GM23338 (cell line): ENCODE results near the gene LRSAM1. TPM values are rescaled to one million over a fixed set of nuclear protein-coding genes. Genes with fewer than 3 reads are reported as not detected.

ENCODE experiments used
- ATAC-seq: fragments of 200-7000 bp; cut with Tn5 transposase; 3 replicates; pipeline ENCODE4 v1.9.1; 2020
- DNase-seq: peaks from one replicate; pipeline ENCODE4 v3.0.0-alpha.2; 2015; ENCODE audit warnings: low spot score
- H2AFZ ChIP-seq: fragments of 200-600 bp; sonication (generic); 2 replicates; pipeline ENCODE4 v1.8.0; 2016; ENCODE audit warnings: antibody characterized with exemption, mild to moderate bottlenecking, moderate library complexity
- H3F3A ChIP-seq: fragments of 200-600 bp; sonication (generic); replicated peaks from 2 replicates; pipeline ENCODE4 v1.8.0; 2017; ENCODE audit warnings: antibody characterized with exemption, mixed run types, low read depth
- H3K27ac ChIP-seq: fragments of 200-600 bp; sonication (generic); 2 replicates; pipeline ENCODE4 v1.6.1; 2016; ENCODE audit warnings: low read depth
- H3K27me3 ChIP-seq: fragments of 200-600 bp; sonication (generic); 2 replicates; pipeline ENCODE4 v1.8.0; 2016; ENCODE audit warnings: mild to moderate bottlenecking, mixed run types, moderate library complexity; ENCODE audit not compliant: insufficient read depth
- H3K36me3 ChIP-seq: fragments of 200-600 bp; sonication (generic); 2 replicates; pipeline ENCODE4 v1.8.0; 2016; ENCODE audit warnings: mild to moderate bottlenecking; ENCODE audit not compliant: insufficient read depth
- H3K4me1 ChIP-seq: fragments of 200-600 bp; sonication (generic); 2 replicates; pipeline ENCODE4 v1.8.0; 2016; ENCODE audit warnings: mild to moderate bottlenecking, moderate library complexity; ENCODE audit not compliant: insufficient read depth
- H3K4me2 ChIP-seq: fragments of 200-600 bp; sonication (generic); 2 replicates; pipeline ENCODE4 v1.7.1; 2017; ENCODE audit warnings: mixed run types
- H3K4me3 ChIP-seq: fragments of 200-600 bp; sonication (generic); 2 replicates; pipeline ENCODE4 v1.6.1; 2016; ENCODE audit warnings: mixed run types
- H3K79me2 ChIP-seq: fragments of 200-600 bp; sonication (generic); replicated peaks from 2 replicates; pipeline ENCODE4 v1.8.0; 2017; ENCODE audit warnings: mild to moderate bottlenecking; ENCODE audit not compliant: insufficient read depth
- H3K9me2 ChIP-seq: fragments of 200-600 bp; sonication (generic); 2 replicates; pipeline ENCODE4 v1.8.0; 2017; ENCODE audit not compliant: insufficient read depth
- H4K20me1 ChIP-seq: fragments of 200-600 bp; sonication (generic); replicated peaks from 2 replicates; pipeline ENCODE4 v1.8.0; 2017; ENCODE audit warnings: mild to moderate bottlenecking; ENCODE audit not compliant: insufficient read depth
- H3K27ac Mint-ChIP-seq: 2 replicates; pipeline ENCODE4 v1.8.0; 2020; ENCODE audit warnings: inconsistent platforms, mild to moderate bottlenecking, moderate library complexity, mixed read lengths
- H3K27me3 Mint-ChIP-seq: 3 replicates; pipeline ENCODE4 v1.8.0; 2022; ENCODE audit warnings: low read depth, mild to moderate bottlenecking, moderate library complexity, mixed read lengths, inconsistent platforms; ENCODE audit not compliant: insufficient read depth, poor library complexity
- H3K36me3 Mint-ChIP-seq: 3 replicates; pipeline ENCODE4 v1.8.0; 2021; ENCODE audit warnings: low read depth, mild to moderate bottlenecking, inconsistent platforms, moderate library complexity, mixed read lengths
- H3K4me1 Mint-ChIP-seq: 3 replicates; pipeline ENCODE4 v1.8.0; 2020; ENCODE audit warnings: mild to moderate bottlenecking, inconsistent platforms, mixed read lengths
- H3K4me3 Mint-ChIP-seq: 3 replicates; pipeline ENCODE4 v1.8.0; 2021; ENCODE audit warnings: moderate library complexity, mild to moderate bottlenecking, inconsistent platforms, mixed read lengths
- H3K9me3 Mint-ChIP-seq: 3 replicates; pipeline ENCODE4 v1.8.0; 2020; ENCODE audit warnings: moderate library complexity, mild to moderate bottlenecking, inconsistent platforms, mixed read lengths
- CREB1 ChIP-seq: fragments of 250-450 bp; sonication (Bioruptor Pico); IDR thresholded peaks from 2 replicates; pipeline ENCODE4 v1.5.0; 2020; ENCODE audit warnings: low read depth, mild to moderate bottlenecking, moderate library complexity
- CTCF ChIP-seq, 2 experiments: fragments of 200-600 bp in 1 of 2; sonication (generic) in 1 of 2; conservative IDR thresholded peaks; 2 replicates each; pipeline versions ENCODE4 v1.5.1 to v1.6.1; 2016 to 2017; ENCODE audit warnings: antibody characterized with exemption in 2 of 2, low read depth in 2 of 2, mild to moderate bottlenecking in 2 of 2, moderate library complexity in 1 of 2
- EZH2phosphoT487 ChIP-seq: fragments of 200-600 bp; sonication (generic); IDR thresholded peaks from one replicate; pipeline ENCODE4 v1.8.1; 2018; ENCODE audit warnings: antibody characterized with exemption; ENCODE audit not compliant: unreplicated experiment
- JUNB ChIP-seq: IDR thresholded peaks from one replicate; pipeline ENCODE4 v1.6.1; 2016; ENCODE audit warnings: antibody characterized with exemption; ENCODE audit not compliant: unreplicated experiment
- POLR2AphosphoS5 ChIP-seq: IDR thresholded peaks from 2 replicates; pipeline ENCODE4 v1.6.1; 2016; ENCODE audit warnings: antibody characterized with exemption, low read depth
- REST ChIP-seq: IDR thresholded peaks from one replicate; pipeline ENCODE4 v1.6.1; 2018; ENCODE audit warnings: antibody characterized with exemption; ENCODE audit not compliant: unreplicated experiment
- STAT1 ChIP-seq: IDR thresholded peaks from one replicate; pipeline ENCODE4 v1.6.1; 2016; ENCODE audit warnings: antibody characterized with exemption; ENCODE audit not compliant: unreplicated experiment
- ZNF462 ChIP-seq: fragments of 250-450 bp; sonication (Bioruptor Pico); IDR thresholded peaks from 2 replicates; pipeline ENCODE4 v1.5.0; 2020; ENCODE audit warnings: mild to moderate bottlenecking, moderate library complexity
- polyA plus RNA-seq: library from polyadenylated mRNA; unstranded; fragments of >200 nt; fragmentation: Nextera tagmentation; extraction: Ambion mirVana; gene quantifications from 2 replicates; pipeline ENCODE4 v1.2.1, GENCODE V29; 2016
- total RNA-seq: library from RNA; depleted of rRNA; stranded (reverse); fragments of >200 nt; shearing (Covaris generic); gene quantifications from 2 replicates; pipeline ENCODE4 v1.2.3, GENCODE V29; 2014

The LRSAM1 gene
- total and polyA plus RNA-seq, 2 experiments from 2014 or later, result 12.8 to 21.9 TPM

GRCh38 chr9:127498298-127498697, 47.0 kb downstream of the LRSAM1 start (continued):
- no peak for TF ChIP-seq JUNB
- TF ChIP-seq CTCF (conservative IDR thresholded peaks at IDR 0.05; ENCODE audit: low read depth in 2 of 2), result no peak
- no peak for TF ChIP-seq EZH2phosphoT487
- TF ChIP-seq STAT1, result no peak
- no peak for TF ChIP-seq ZNF462 (CRISPR knock-in tag)

- Mint-ChIP-seq H3K4me3 (no peak overlapping the region), H3K27ac (peak overlapping the region; percentile 83), H3K4me1 (peaks cover 4% of the 10 kb centered on the region), H3K9me3 (no peaks in the 10 kb centered on the region), H3K36me3 (peaks cover 9% of the 10 kb centered on the region; the same call in 1 of the 3 replicates), H3K27me3 (peaks cover 8% of the 10 kb centered on the region)
- H3K27me3 ChIP-seq, result no peaks in the 10 kb centered on the region
- H3F3A ChIP-seq, result peaks cover 6% of the 10 kb centered on the region; the same call in 1 of the 2 replicates
- ATAC-seq, result no peak
- H4K20me1 ChIP-seq, result no peaks in the 10 kb centered on the region
- no peak overlapping the region for H3K4me2 ChIP-seq
- TF ChIP-seq CREB1 (CRISPR knock-in tag), result no peak
- no peak for TF ChIP-seq STAT1
- no peak for TF ChIP-seq REST
- TF ChIP-seq POLR2AphosphoS5, result no peak
- no peak for TF ChIP-seq JUNB
- DNase-seq, result no peak
- H3K79me2 ChIP-seq, result no peaks in the 10 kb centered on the region
- H2AFZ ChIP-seq, result no peak overlapping the region
- H3K9me2 ChIP-seq, result no peaks in the 10 kb centered on the region
- H3K36me3 ChIP-seq, result no peaks in the 10 kb centered on the region
- H3K4me3 ChIP-seq, result no peak overlapping the region
- no peak overlapping the region for H3K27ac ChIP-seq
- H3K4me1 ChIP-seq, result no peaks in the 10 kb centered on the region
Measured at GRCh38 chr9:127500399-127500798, 49.1 kb downstream of the LRSAM1 start.
